HG03039 (cell line): ENCODE measurements around the gene ZSWIM1.
A peak's percentile ranks its signal among the peaks of the same experiment; 100 is the strongest.
"Not testable (repeated sequence)": the region's sequence is repeated elsewhere in the genome, so short reads cannot be mapped to it uniquely, and the experiment has no call there.

Experiments used
- ATAC-seq: cut with Tn5 transposase; IDR thresholded peaks from one replicate; pipeline ENCODE4 v1.9.1; 2021; ENCODE audit warnings: mild to moderate bottlenecking, moderate library complexity; ENCODE audit not compliant: unreplicated experiment

ZSWIM1 gene

DNA sequence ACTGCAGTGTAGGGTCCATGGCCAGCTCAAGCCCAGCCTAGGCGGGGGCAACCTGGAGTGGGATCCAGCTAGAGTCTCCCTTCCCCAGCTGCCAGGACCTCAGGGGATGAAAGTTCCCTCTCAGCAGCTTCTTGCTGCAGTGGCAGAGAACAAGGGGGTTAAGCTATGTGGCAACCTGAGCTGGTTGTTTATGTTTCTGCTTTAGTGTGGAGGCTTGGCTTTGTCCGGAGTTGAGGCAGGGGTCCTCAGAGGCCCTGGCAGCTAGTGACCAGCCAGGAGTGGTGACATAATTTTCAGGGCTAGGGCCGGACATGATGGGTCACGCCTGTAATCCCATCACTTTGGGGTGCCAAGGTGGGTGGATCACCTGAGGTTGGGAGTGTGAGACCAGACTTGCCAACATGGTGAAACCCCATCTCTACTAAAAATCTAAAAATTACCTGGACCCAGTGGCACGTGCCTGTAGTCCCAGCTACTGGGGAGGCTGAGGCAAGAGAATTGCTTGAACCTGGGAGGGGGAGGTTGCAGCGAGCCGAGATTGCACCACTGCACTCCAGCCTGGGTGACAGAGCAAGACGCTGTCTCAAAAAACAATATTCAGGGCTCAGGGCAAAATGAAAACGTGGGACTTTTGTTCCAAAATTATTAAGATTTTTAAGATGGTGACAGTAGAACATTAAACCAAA is 44.9 kb downstream of the ZSWIM1 start:
- ATAC-seq = no peak

DNA sequence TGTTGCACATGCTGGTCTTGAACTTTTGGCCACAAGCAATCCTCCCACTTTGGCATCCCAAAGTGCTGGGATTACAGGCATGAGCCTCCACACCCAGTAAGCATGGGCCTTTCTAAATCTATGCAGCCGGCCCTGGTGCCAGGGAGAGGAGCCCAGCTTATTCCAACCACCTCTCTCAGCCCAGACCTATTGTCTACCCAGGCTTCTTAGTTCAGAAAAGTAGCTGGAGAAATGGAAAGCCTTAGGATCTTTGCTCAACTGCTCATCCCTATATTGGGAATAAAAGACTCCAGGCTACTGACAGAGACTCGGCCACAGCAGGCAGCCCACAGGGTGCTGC is 45.7 kb downstream of the ZSWIM1 start:
- no peak for ATAC-seq

DNA sequence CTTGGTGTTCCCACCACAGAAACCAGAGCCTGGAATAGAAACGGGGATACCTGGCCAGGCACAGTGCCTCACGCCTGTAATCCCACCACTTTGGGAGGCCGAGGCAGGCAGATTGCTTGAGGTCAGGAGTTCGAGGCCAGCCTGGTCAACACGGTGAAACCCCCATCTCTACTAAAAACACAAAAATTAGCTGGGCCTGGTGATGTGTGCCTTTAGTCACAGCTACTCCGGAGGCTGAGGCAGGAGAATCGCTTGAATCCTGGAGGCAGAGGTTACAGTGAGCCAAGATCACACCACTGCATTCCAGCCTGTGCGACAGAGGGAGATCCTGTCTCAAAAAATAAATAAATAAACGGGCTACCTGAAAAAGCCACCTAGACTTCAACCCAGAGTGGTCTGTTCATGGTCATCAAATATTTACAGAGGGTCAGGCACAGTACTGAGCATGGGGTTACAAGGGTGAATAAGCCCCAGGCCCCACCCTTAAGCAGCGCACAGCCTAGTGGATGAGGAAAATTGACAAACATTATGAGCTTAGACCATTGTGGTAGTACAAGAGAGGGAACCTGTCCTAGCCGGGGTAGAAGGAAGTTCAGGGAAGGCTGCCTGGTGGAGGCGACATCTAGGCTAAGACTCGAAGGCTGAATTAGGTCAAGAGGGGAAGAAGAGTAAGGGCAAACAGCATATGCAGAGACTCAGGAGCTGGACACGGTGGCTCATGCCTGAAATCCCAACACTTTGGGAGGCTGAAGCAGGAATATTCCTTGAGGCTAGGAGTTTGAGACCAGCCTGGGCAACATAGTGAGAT is 46.2 kb downstream of the ZSWIM1 start:
- no peak for ATAC-seq

DNA sequence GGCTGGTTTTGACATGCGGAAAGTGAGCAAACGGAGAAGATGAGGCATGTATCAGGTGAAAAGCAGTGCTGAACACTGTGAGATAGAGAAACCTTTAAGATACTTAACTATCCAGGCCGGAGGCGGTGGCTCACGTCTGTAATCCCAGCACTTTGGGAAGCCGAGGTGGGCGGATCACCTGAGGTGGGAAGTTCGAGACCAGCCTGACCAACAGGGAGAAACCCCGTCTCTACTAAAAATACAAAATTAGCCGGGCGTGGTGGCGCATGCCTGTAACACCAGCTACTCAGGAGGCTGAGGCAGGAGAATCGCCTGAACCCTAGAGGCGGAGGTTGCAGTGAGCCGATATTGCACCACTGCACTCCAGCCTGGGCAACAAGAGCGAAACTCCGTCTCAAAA is 50.7 kb downstream of the ZSWIM1 start:
- not testable (repeated sequence) for ATAC-seq

DNA sequence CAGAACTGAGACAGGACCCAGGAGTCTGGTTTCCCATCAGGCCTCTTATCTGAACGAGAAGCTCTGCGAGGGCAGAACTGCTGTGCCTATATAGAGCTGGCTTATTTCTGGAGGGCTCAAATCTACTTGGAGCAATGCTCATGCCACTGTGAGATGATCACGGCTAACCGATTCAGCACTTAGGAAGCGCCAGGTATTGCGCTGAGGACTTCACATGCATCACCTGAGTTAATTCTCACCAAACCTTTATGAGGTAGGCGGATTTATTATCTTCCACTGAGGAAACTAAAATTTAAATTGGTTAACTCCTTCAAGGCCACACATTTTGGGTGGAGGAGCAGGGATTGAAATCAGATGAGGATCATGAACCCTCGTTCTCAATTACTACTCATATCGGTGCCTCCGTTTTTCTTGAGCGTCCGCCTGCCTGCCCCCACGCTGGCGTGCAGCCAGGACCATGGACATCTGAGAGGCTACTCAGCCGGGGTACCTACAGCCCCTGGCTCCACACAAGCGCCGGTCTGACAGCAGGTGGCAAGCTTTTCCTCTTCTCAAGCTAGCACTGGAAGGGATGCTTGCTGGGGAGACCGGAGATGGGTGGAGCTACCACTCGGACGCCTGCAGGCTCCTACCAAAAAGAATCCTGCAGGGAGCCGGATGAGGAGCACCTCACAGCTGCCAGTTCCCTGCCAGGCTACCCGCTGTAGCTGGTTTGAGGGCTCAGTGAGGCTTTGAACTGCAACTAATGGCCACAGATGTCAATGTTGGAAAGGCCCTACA is 52.4 kb downstream of the ZSWIM1 start:
- ATAC-seq = no peak

DNA sequence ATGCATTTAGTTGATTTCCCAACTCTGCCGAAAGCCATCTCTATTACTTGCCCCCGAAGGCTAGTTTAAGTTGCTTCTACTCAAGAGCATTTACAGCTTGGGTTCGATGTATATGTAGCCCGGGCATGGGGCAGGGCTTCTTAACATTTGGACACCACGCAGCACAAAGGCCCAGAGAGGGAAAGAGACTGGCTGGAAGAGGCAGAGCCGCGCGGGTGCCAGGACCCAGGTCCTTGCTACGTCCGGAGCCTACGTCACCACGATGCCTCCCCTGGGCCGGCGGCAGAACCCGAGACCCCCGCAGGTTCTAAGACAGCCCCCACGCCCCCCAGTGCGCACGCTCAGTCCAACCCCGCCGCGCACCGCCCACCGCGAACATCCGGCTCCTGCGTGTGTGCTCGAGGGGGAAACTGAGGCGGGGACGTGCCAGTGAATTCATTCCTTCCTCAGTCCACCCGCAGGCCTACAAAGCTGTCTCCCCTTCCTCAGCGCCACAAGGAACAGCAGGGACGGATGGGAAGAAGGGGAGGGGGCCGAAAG is 53.1 kb downstream of the ZSWIM1 start:
- peak; percentile 6 for ATAC-seq
